Spleen (tissue), 11 donors: ENCODE measurements around the gene RPTOR. TPM values are rescaled to one million over a fixed set of nuclear protein-coding genes. Genes with fewer than 3 reads are reported as not detected.

Experiments
- DNase-seq: peaks from one replicate; pipeline ENCODE4 v3.0.0-alpha.2; 2020
- H3K27ac ChIP-seq, 8 donors: fragments of 200-600 bp; sonication (generic) in 7 of 8; 1 replicate in 4 of 8; 2 replicates in 4 of 8; pipeline versions ENCODE4 v1.5.0 to v1.8.0; 2016 to 2021; ENCODE audit warnings: inconsistent platforms in 4 of 8, mild to moderate bottlenecking in 4 of 8, moderate library complexity in 1 of 8
- H3K27me3 ChIP-seq, 7 donors: fragments of 200-600 bp; sonication (generic) in 6 of 7; replicated peaks in 1 of 7; 1 replicate in 4 of 7; 2 replicates in 3 of 7; pipeline versions ENCODE4 v1.5.0 to v1.8.0; 2016 to 2021; ENCODE audit warnings: inconsistent platforms in 3 of 7, mild to moderate bottlenecking in 1 of 7
- H3K36me3 ChIP-seq, 6 donors: fragments of 200-600 bp; sonication (generic) in 5 of 6; 1 replicate in 4 of 6; 2 replicates in 2 of 6; pipeline versions ENCODE4 v1.5.0 to v1.8.0; 2016 to 2021; ENCODE audit warnings: inconsistent platforms in 2 of 6
- H3K4me1 ChIP-seq, 6 donors: fragments of 200-600 bp; sonication (generic) in 5 of 6; 1 replicate in 3 of 6; 2 replicates in 3 of 6; pipeline versions ENCODE4 v1.5.0 to v1.8.0; 2016 to 2021; ENCODE audit warnings: inconsistent platforms in 3 of 6
- H3K4me3 ChIP-seq, 8 donors: fragments of 200-600 bp; sonication (generic) in 7 of 8; 1 replicate in 4 of 8; 2 replicates in 4 of 8; pipeline versions ENCODE4 v1.5.0 to v1.8.0; 2016 to 2021; ENCODE audit warnings: inconsistent platforms in 4 of 8, mild to moderate bottlenecking in 4 of 8, moderate library complexity in 2 of 8
- H3K9me3 ChIP-seq, 8 donors: fragments of 200-600 bp; sonication (generic) in 7 of 8; 1 replicate in 4 of 8; 2 replicates in 4 of 8; pipeline versions ENCODE4 v1.5.0 to v1.8.0; 2016 to 2021; ENCODE audit warnings: inconsistent platforms in 4 of 8
- POLR2A ChIP-seq, 3 donors: fragments of 450-650 bp; IDR thresholded peaks; one replicate each; pipeline ENCODE4 v1.5.1; 2017; ENCODE audit warnings: antibody characterized with exemption in 3 of 3, mild to moderate bottlenecking in 1 of 3
- POLR2AphosphoS5 ChIP-seq, 3 donors: sonication (generic); formaldehyde crosslinking; IDR thresholded peaks; one replicate each; pipeline ENCODE4 v1.5.1; 2017; ENCODE audit warnings: antibody characterized with exemption in 3 of 3
- WGBS, 5 donors: extraction: QIAGEN DNeasy Blood & Tissue Kit in 3 of 5; methylation state at CpG; one replicate each; pipeline versions ENCODE4 v1.1.5 to v1.1.7; 2013 to 2018; 5-methylcytosine and 5-hydroxymethylcytosine counted together
- intact Hi-C: fragments of 100-400 bp; cut with DNase I; formaldehyde crosslinking; loops from one replicate; pipeline ENCODE4 v1.15.0; 2023; ENCODE audit warnings: low total_unique reads
- polyA plus RNA-seq, 3 donors: library from polyadenylated mRNA; stranded (reverse); fragments of 200-250 nt; gene quantifications; one replicate each; pipeline ENCODE4 v1.2.1, GENCODE V29; 2013
- total RNA-seq, 7 donors: library from RNA; depleted of rRNA in 3 of 7; stranded (reverse); fragments of >200 nt in 3 of 7; fragmentation: NEBNext Ultra II Directional in 4 of 7; extraction: Animal tissue kit (Norgen Biotek cat#: 25700) in 4 of 7; gene quantifications; one replicate each; pipeline versions ENCODE4 v1.1.0 to v1.2.1, GENCODE V29; 2016 to 2021
- TF ChIP-seq, protein P1 (sequence below), 11 experiments: fragments of 200-600 bp in 7 of 11; fragments of 450-650 bp in 4 of 11; sonication (generic) in 4 of 11; IDR thresholded peaks in 8 of 11; conservative IDR thresholded peaks in 3 of 11; 1 replicate in 7 of 11; 2 replicates in 4 of 11; pipeline versions ENCODE4 v1.4.0 to v1.8.0; 2016 to 2021; ENCODE audit warnings: antibody characterized with exemption in 11 of 11, inconsistent platforms in 4 of 11, mild to moderate bottlenecking in 1 of 11
- donor health status: healthy with polysubstance abuse.
- donor health status: DM: no; HTN: no; CAD: no; lungs with moderate emphysema.
- donor health status: DM: no; HTN: no; CAD: no.
- donor health status: Bipolar disorder and iron deficiency.
- donor health status: healthy.
- donor health status: DM: no; HTN: no; CAD: no.
- donor health status: DM: yes; HTN: yes; CAD: no.

RPTOR gene
- total and polyA plus RNA-seq, 10 donors: 3.1 to 61.2 (median 40.7) TPM

DNA sequence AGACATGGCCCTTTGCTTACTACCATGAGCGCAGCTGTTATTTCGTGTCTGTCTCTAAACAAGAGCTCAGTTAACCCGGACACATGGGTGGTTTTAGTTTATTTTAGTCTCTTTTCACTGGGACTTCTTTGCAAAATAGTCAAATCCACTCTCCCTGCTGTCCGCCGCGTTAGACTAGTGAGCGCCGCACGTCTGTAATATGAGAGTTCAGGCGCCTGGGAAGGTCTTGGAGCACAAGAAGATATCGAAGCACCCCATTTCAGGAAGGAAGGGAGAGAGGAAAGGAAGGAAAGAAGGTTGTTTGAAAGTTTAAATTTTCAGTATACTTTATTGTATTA, 336.0 kb downstream of the RPTOR start:
- no peaks in the 10 kb centered on the region for H3K9me3 ChIP-seq
- peaks cover 0 to 58% (median 39%) of the 10 kb centered on the region in 6 donors for H3K36me3 ChIP-seq
- no peaks in the 10 kb centered on the region for H3K27me3 ChIP-seq
- TF ChIP-seq POLR2A (IDR thresholded peaks at IDR 0.05) (no peak), POLR2AphosphoS5 (IDR thresholded peaks at IDR 0.05) (no peak)
- TF ChIP-seq, protein P1, sequence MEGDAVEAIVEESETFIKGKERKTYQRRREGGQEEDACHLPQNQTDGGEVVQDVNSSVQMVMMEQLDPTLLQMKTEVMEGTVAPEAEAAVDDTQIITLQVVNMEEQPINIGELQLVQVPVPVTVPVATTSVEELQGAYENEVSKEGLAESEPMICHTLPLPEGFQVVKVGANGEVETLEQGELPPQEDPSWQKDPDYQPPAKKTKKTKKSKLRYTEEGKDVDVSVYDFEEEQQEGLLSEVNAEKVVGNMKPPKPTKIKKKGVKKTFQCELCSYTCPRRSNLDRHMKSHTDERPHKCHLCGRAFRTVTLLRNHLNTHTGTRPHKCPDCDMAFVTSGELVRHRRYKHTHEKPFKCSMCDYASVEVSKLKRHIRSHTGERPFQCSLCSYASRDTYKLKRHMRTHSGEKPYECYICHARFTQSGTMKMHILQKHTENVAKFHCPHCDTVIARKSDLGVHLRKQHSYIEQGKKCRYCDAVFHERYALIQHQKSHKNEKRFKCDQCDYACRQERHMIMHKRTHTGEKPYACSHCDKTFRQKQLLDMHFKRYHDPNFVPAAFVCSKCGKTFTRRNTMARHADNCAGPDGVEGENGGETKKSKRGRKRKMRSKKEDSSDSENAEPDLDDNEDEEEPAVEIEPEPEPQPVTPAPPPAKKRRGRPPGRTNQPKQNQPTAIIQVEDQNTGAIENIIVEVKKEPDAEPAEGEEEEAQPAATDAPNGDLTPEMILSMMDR (IDR thresholded peaks at IDR 0.05 in 8 of 11, conservative IDR thresholded peaks at IDR 0.05 in 3 of 11): no peak
- peaks cover 6 to 45% (median 20%) of the 10 kb centered on the region in 6 donors for H3K4me1 ChIP-seq
- no peak overlapping the region for H3K27ac ChIP-seq
- 66 to 81% (median 80%) methylated on average over 11 of the region's 11 CpGs for WGBS, 5 donors
- no peak overlapping the region for H3K4me3 ChIP-seq
- peak; percentile 22 for DNase-seq
- intact Hi-C loops: no loop called here

DNA sequence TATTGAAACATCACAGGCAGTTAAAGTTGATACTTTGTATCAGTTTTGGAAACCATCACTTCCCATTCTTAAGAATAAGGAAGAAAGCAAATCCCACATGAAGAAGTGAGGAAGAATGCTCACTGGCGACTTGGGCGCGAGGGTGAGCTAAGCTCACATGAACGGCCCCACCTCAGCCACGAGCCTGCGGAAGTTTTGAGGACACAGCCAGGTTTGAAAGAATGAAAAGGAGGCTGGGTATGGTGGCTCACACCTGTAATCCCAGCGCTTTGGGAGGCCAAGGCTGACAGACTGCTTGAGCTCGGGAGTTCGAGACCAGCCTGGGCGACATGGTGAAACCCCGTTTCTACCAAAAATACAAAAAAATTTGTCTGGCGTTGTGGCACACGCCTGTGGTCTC, 336.7 kb downstream of the RPTOR start:
- peaks cover 6 to 45% (median 20%) of the 10 kb centered on the region in 6 donors for H3K4me1 ChIP-seq
- intact Hi-C loops: no loop called here
- 76 to 93% (median 83%) methylated on average over 13 of the region's 13 CpGs for WGBS, 5 donors
- H3K27me3 ChIP-seq: no peaks in the 10 kb centered on the region
- peak; percentile 33 for DNase-seq
- TF ChIP-seq POLR2A (IDR thresholded peaks at IDR 0.05): no peak
- TF ChIP-seq POLR2AphosphoS5 (IDR thresholded peaks at IDR 0.05): no peak
- TF ChIP-seq, protein P1 (IDR thresholded peaks at IDR 0.05 in 8 of 11, conservative IDR thresholded peaks at IDR 0.05 in 3 of 11): no peak
- H3K9me3 ChIP-seq: no peaks in the 10 kb centered on the region
- peaks cover 0 to 65% (median 41%) of the 10 kb centered on the region in 6 donors for H3K36me3 ChIP-seq
- no peak overlapping the region for H3K4me3 ChIP-seq
- H3K27ac ChIP-seq: no peak overlapping the region

DNA sequence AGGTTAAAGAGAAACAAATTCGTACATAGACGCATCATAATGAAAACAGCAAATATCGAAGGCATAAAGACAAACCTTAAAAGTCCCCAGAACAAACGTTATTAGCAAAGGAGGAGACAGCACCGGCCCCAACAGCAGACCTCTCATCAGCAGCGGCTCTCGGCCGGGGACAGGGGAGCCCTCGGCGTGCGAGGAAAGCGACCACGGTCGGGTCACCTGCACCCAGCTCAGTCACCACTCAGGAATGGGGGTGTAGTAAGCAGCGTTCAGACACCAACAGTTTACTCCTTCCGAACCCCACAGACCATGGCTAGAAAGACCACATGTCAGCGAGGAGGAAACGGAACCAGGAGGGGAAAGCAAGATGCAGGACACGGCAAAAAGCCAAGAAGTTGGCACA, 337.7 kb downstream of the RPTOR start:
- H3K36me3 ChIP-seq: peaks cover 0 to 75% (median 44%) of the 10 kb centered on the region in 6 donors
- WGBS, 5 donors: 94 to 97% (median 95%) methylated on average over 19 of the region's 19 CpGs

DNA sequence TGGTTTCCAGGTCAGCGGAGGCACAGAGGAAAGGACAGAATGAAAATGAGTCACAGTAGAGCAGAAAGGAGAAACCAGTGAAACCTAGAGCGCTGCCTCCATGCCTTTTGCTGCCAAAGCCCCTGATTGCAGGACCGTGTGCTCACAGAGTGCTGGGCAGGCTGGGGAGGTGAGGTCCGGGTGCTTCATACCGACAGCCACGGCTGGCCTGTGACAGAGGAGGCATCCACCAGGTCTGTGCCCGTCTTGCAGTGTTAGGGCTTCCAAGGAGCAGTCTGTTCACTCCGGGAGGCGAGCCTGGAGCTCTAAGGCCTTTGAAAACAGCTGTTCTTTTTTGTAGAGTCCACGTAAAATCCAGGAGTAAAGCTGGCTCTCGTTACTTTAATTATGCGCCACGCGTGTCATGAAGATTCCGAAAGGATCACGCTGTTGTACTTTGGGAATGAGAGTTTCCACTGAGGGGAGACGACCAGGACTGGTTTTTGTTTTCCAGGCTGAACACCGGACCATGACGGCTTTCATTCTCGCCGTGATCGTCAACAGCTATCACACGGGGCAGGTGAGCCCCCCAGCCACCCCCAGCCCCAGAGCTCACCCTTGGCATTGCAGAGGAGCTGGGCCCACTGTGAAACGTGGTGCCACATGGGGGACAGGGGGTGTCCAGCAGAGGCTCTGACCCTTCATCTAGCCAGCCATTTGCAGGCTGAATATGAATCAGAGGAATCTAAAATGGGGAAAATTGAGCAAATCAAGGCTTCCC, 338.5 kb downstream of the RPTOR start:
- Histone ChIP-seq H3K36me3 (peaks cover 0 to 83% (median 44%) of the 10 kb centered on the region in 6 donors), H3K4me3 (no peak overlapping the region), H3K4me1 (peaks cover under 1 to 29% (median 12%) of the 10 kb centered on the region in 6 donors), H3K9me3 (no peaks in the 10 kb centered on the region), H3K27me3 (no peaks in the 10 kb centered on the region), H3K27ac (no peak overlapping the region)
- DNase-seq: peak; percentile 57
- no peak for TF ChIP-seq POLR2AphosphoS5 (IDR thresholded peaks at IDR 0.05)
- no peak for TF ChIP-seq POLR2A (IDR thresholded peaks at IDR 0.05)
- TF ChIP-seq, protein P1 (IDR thresholded peaks at IDR 0.05 in 8 of 11, conservative IDR thresholded peaks at IDR 0.05 in 3 of 11): no peak
- WGBS, 5 donors: 94 to 97% (median 95%) methylated on average over 24 of the region's 24 CpGs
- intact Hi-C loops: no loop called here

More for the DNA sequence above, 337.7 kb downstream of the RPTOR start:
- Histone ChIP-seq H3K4me1 (peaks cover 6 to 37% (median 19%) of the 10 kb centered on the region in 6 donors), H3K4me3 (no peak overlapping the region), H3K9me3 (no peaks in the 10 kb centered on the region), H3K27ac (no peak overlapping the region), H3K27me3 (no peaks in the 10 kb centered on the region)
- TF ChIP-seq POLR2AphosphoS5 (IDR thresholded peaks at IDR 0.05) (no peak), POLR2A (IDR thresholded peaks at IDR 0.05) (no peak)
- TF ChIP-seq, protein P1 (IDR thresholded peaks at IDR 0.05 in 8 of 11, conservative IDR thresholded peaks at IDR 0.05 in 3 of 11): no peak
- intact Hi-C loops: no loop called here
- DNase-seq: peak; percentile 46
